CD4-positive, alpha-beta T cell treated with Interleukin-15 for 1 hour (primary cell): Measurements from ENCODE around the gene MED9.

ENCODE experiments used
- DNase-seq: peaks from one replicate; pipeline ENCODE4 v3.0.0-alpha.2; 2020

The MED9 gene

DNA sequence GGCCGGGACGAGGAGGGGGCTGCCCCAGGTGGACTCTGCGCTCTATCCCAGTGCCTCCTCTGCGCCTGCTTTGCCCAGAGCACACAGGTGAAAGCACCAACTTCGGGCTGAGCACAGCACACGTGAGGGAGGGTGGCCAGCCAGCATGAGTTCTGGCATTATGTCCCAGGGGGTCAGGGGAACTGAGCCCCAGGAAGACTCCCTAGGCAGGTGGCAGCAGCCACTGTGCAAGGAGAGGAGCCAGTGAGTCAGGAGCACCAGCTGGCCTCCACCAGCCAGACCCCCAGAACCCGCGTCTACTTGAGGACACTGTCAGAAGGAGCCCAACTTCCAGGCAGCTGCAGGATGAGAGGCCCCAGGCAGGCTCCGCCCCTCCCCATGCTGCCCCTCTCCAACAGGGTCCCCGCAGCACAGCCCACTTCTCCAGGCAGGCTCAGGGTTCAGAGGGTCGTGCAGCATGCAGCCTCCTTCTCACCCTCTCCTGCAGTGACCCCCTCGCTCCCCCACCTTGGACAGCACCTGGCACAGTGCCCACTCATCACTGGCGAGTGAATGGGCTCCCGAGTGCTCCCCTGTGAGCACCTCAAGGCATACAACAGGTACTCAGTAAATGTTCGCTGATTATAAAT lies 63.6 kb downstream of the MED9 start:
- no peak for DNase-seq

DNA sequence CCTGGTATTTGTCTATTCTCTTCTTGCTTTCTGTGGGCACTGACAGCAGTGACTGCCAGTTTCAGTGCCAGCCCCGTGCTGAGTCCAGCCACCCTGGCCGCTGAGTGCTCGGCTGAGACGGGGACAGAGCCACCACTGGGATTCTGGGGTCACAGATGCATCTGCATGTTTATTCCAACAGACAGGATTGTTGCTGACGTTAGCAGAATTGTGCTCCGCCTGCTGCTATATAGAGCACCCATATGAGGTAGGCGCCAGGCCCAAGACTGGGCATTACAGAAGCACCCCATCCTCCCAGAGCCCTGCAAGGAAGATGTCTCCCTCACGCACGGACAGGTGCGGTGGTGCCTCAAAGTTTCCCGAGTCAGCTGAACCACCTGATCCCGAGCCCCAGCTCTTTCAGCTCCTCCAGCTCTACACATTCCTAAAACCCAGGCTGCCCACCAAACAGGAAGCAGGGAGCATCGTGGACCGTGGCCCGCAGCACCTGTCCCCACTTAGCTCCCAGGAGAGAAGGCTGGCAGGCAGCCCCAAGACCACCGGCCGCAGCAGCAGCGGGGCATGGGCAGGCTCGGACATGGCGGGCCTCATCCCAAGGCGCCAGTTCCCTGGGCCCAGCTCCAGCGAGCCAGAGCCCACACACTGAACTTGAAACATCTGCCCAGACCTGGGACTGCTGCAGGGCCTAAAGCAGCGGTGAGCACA lies 64.3 kb downstream of the MED9 start:
- DNase-seq: no peak

DNA sequence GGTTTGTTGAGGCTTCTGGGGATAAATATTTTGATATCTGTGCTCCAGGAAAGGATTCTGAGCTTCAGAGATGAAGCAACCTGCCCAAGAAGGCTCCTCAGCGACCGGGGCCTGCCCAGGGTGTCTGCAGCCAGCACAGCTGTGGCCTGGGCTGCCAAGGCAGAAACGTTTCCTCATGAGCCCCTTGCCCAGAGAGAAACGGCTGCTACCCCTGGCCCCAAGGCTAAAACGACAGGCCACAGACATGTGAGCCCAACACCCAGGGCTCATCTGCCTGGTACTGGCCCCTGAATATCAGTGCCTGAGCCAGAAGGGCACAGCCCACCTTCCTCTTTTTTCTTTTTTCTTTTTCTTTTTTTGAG lies 64.8 kb downstream of the MED9 start:
- DNase-seq: no peak
